ENCODE results near the gene SEMA5A. TPM values are rescaled to one million over a fixed set of nuclear protein-coding genes. Genes with fewer than 3 reads are reported as not detected.

The SEMA5A gene
- total RNA-seq, 4 donors from 2014 or later: 2.4 to 129 (median 10.0) TPM

GRCh38 chr5:9479990-9480389 lies 65.9 kb downstream of the SEMA5A start:
- Histone ChIP-seq H3K4me3 (no peak overlapping the region), H3K27me3 (no peaks in the 10 kb centered on the region), H3K36me3 (no peaks in the 10 kb centered on the region), H3K9me3 (peaks cover 0 to 12% of the 10 kb centered on the region in 2 donors), H3K4me1 (no peaks in the 10 kb centered on the region), H3K27ac (no peak overlapping the region)
- intact Hi-C loops (cut with DNase I; ENCODE audit: low total_unique reads): no loop called here
- DNase-seq: no peak
- TF ChIP-seq CTCF (IDR thresholded peaks at IDR 0.05) (no peak), POLR2A (IDR thresholded peaks at IDR 0.05) (no peak)

GRCh38 chr5:9479361-9479760 lies 66.5 kb downstream of the SEMA5A start:
- no peaks in the 10 kb centered on the region for H3K4me1 ChIP-seq
- intact Hi-C loops (cut with DNase I; ENCODE audit: low total_unique reads): no loop called here
- DNase-seq: no peak

GRCh38 chr5:9477537-9477936 lies 68.3 kb downstream of the SEMA5A start:
- no peak overlapping the region for H3K4me3 ChIP-seq
- H3K9me3 ChIP-seq: peaks cover 0 to 12% of the 10 kb centered on the region in 2 donors
- H3K36me3 ChIP-seq: no peaks in the 10 kb centered on the region
- intact Hi-C loops (cut with DNase I; ENCODE audit: low total_unique reads): no loop called here
- H3K27ac ChIP-seq: no peak overlapping the region
- H3K4me1 ChIP-seq: no peaks in the 10 kb centered on the region
- DNase-seq: no peak
- H3K27me3 ChIP-seq: no peaks in the 10 kb centered on the region
- no peak for TF ChIP-seq CTCF (IDR thresholded peaks at IDR 0.05)

More at GRCh38 chr5:9479361-9479760, 66.5 kb downstream of the SEMA5A start:
- Histone ChIP-seq H3K4me3 (no peak overlapping the region), H3K36me3 (no peaks in the 10 kb centered on the region), H3K27ac (no peak overlapping the region), H3K27me3 (no peaks in the 10 kb centered on the region), H3K9me3 (peaks cover 0 to 12% of the 10 kb centered on the region in 2 donors)
- TF ChIP-seq POLR2A (IDR thresholded peaks at IDR 0.05) (no peak), CTCF (IDR thresholded peaks at IDR 0.05) (no peak)

GRCh38 chr5:9474219-9475002 lies 71.5 kb downstream of the SEMA5A start:
- no peak for DNase-seq
- H3K27ac ChIP-seq: no peak overlapping the region
- intact Hi-C loops (cut with DNase I; ENCODE audit: low total_unique reads): no loop called here
- TF ChIP-seq CTCF (IDR thresholded peaks at IDR 0.05): no peak
- no peak for TF ChIP-seq POLR2A (IDR thresholded peaks at IDR 0.05)
- H3K4me1 ChIP-seq: no peaks in the 10 kb centered on the region
- H3K9me3 ChIP-seq: peaks cover 0 to 12% of the 10 kb centered on the region in 2 donors
- H3K4me3 ChIP-seq: no peak overlapping the region
- no peaks in the 10 kb centered on the region for H3K27me3 ChIP-seq
- H3K36me3 ChIP-seq: no peaks in the 10 kb centered on the region

GRCh38 chr5:9473624-9474023 lies 72.3 kb downstream of the SEMA5A start:
- DNase-seq: no peak

More at GRCh38 chr5:9473624-9474023, 72.3 kb downstream of the SEMA5A start:
- no peaks in the 10 kb centered on the region for H3K36me3 ChIP-seq
- intact Hi-C loops (cut with DNase I; ENCODE audit: low total_unique reads): no loop called here
- H3K27ac ChIP-seq: no peak overlapping the region
- TF ChIP-seq POLR2A (IDR thresholded peaks at IDR 0.05) (no peak), CTCF (IDR thresholded peaks at IDR 0.05) (no peak)
- H3K4me1 ChIP-seq: no peaks in the 10 kb centered on the region
- H3K27me3 ChIP-seq: no peaks in the 10 kb centered on the region
- no peak overlapping the region for H3K4me3 ChIP-seq
- H3K9me3 ChIP-seq: peaks cover 0 to 12% of the 10 kb centered on the region in 2 donors

Data from uterus (tissue), 4 donors.